ENCODE results near the gene PRSS2. TPM values are rescaled to one million over a fixed set of nuclear protein-coding genes. Genes with fewer than 3 reads are reported as not detected.
A peak's percentile ranks its signal among the peaks of the same experiment; 100 is the strongest.

PRSS2 gene
- total and polyA plus RNA-seq, 2 experiments from 2014 or later: 94.7 to 241 TPM

- no peaks in the 10 kb centered on the region for H3K27me3 ChIP-seq
- TF ChIP-seq CTCF (IDR thresholded peaks at IDR 0.05; ENCODE audit: poor library complexity) (no peak), EZH2phosphoT487 (IDR thresholded peaks at IDR 0.05; ENCODE audit: low read depth, severe bottlenecking, unreplicated experiment) (no peak), EZH2 (IDR thresholded peaks at IDR 0.05; ENCODE audit: borderline replicate concordance) (no peak)
- no peaks in the 10 kb centered on the region for H3K36me3 ChIP-seq (replicated peaks; ENCODE audit: insufficient read depth, low read depth)
- no peaks in the 10 kb centered on the region for H4K20me1 ChIP-seq (ENCODE audit: insufficient read depth, poor library complexity, severe bottlenecking)
- H3K4me1 ChIP-seq (ENCODE audit: insufficient read depth): no peaks in the 10 kb centered on the region
- H2AFZ ChIP-seq: no peak overlapping the region
- no peaks in the 10 kb centered on the region for H3K9me3 ChIP-seq (ENCODE audit: low read depth)
- 93% methylated on average over 2 of the region's 2 CpGs for WGBS (ENCODE audit: low lambda C conversion rate, missing lambda C conversion rate)
- H3K9me2 ChIP-seq (replicated peaks; ENCODE audit: insufficient read depth): no peaks in the 10 kb centered on the region
- no peak for DNase-seq (ENCODE audit: low spot score)
- no peak overlapping the region for H3K4me3 ChIP-seq
- no peak overlapping the region for H3K27ac ChIP-seq
- no peaks in the 10 kb centered on the region for H3K79me2 ChIP-seq
- no peak overlapping the region for H3K4me2 ChIP-seq
Observed at GRCh38 chr7:142777318-142777717, 6.5 kb downstream of the PRSS2 start.

GRCh38 chr7:142782922-142783900 lies 12.4 kb downstream of the PRSS2 start:
- TF ChIP-seq EZH2phosphoT487 (IDR thresholded peaks at IDR 0.05; ENCODE audit: low read depth, severe bottlenecking, unreplicated experiment): no peak
- TF ChIP-seq CTCF (IDR thresholded peaks at IDR 0.05; ENCODE audit: poor library complexity): peak; percentile 99
- Histone ChIP-seq H3K9me2 (replicated peaks; ENCODE audit: insufficient read depth) (no peaks in the 10 kb centered on the region), H3K27ac (no peak overlapping the region), H3K4me1 (ENCODE audit: insufficient read depth) (no peaks in the 10 kb centered on the region), H3K36me3 (replicated peaks; ENCODE audit: insufficient read depth, low read depth) (no peaks in the 10 kb centered on the region), H2AFZ (peak overlapping the region; percentile 83), H4K20me1 (ENCODE audit: insufficient read depth, poor library complexity, severe bottlenecking) (no peaks in the 10 kb centered on the region), H3K4me3 (no peak overlapping the region), H3K27me3 (no peaks in the 10 kb centered on the region), H3K4me2 (peak overlapping the region; percentile 86), H3K9me3 (ENCODE audit: low read depth) (no peaks in the 10 kb centered on the region), H3K79me2 (no peaks in the 10 kb centered on the region)
- WGBS (ENCODE audit: low lambda C conversion rate, missing lambda C conversion rate): 23% methylated on average over 26 of the region's 32 CpGs
- peak; percentile 96 for DNase-seq (ENCODE audit: low spot score)

GRCh38 chr7:142784096-142784495 lies 13.3 kb downstream of the PRSS2 start:
- TF ChIP-seq EZH2phosphoT487 (IDR thresholded peaks at IDR 0.05; ENCODE audit: low read depth, severe bottlenecking, unreplicated experiment) (no peak), EZH2 (IDR thresholded peaks at IDR 0.05; ENCODE audit: borderline replicate concordance) (no peak), CTCF (IDR thresholded peaks at IDR 0.05; ENCODE audit: poor library complexity) (no peak)
- no peak overlapping the region for H2AFZ ChIP-seq
- DNase-seq (ENCODE audit: low spot score): no peak
- no peaks in the 10 kb centered on the region for H3K9me2 ChIP-seq (replicated peaks; ENCODE audit: insufficient read depth)
- H3K4me3 ChIP-seq: no peak overlapping the region
- no peaks in the 10 kb centered on the region for H4K20me1 ChIP-seq (ENCODE audit: insufficient read depth, poor library complexity, severe bottlenecking)
- no peaks in the 10 kb centered on the region for H3K27me3 ChIP-seq
- H3K27ac ChIP-seq: no peak overlapping the region
- no peaks in the 10 kb centered on the region for H3K9me3 ChIP-seq (ENCODE audit: low read depth)
- H3K79me2 ChIP-seq: no peaks in the 10 kb centered on the region
- no peaks in the 10 kb centered on the region for H3K4me1 ChIP-seq (ENCODE audit: insufficient read depth)
- H3K4me2 ChIP-seq: no peak overlapping the region
- WGBS (ENCODE audit: low lambda C conversion rate, missing lambda C conversion rate): 82% methylated on average over 7 of the region's 7 CpGs
- no peaks in the 10 kb centered on the region for H3K36me3 ChIP-seq (replicated peaks; ENCODE audit: insufficient read depth, low read depth)

All from hepatocyte (in vitro differentiated cells).